Activated CD4-positive, alpha-beta T cell treated with anti-CD3 and anti-CD28 coated beads, Interleukin-2, Interleukin-6, amounts not matched to agents 100 ng/mL and 50 ng/mL, durations not matched to agents 16 hours and 8 hours (primary cell): ENCODE results near the gene TWSG1.
"Not testable (repeated sequence)": the region's sequence is repeated elsewhere in the genome, so short reads cannot be mapped to it uniquely, and the experiment has no call there.

ENCODE experiments used
- DNase-seq: peaks from one replicate; pipeline ENCODE4 v3.0.0-alpha.2; 2020

TWSG1 gene

DNA sequence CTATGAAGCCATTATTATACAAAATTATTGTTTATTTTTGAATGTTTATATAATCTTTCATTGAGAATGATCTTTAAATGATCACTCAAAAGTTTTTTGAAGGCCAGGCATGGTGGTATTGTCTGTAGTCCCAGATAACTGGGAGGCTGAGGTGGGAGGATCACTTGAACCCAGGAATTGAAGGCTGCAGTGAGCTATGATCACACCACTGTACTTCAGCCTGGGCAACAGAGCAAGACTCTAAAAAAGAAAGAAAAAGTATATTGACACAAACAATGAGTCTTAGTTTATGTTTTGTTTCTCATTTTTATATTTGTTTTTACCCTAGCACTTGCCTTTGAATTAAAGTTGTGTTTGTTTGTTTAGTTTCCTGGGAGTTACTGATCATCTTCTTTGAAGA lies 2.3 kb downstream of the TWSG1 start:
- no peak for DNase-seq

- DNase-seq = peak; percentile 49
These were observed 3.3 kb downstream of the TWSG1 start for GRCh38 chr18:9337873-9338272.

GRCh38 chr18:9340472-9340871 lies 5.9 kb downstream of the TWSG1 start:
- no peak for DNase-seq

- no peak for DNase-seq
These were observed 9.0 kb downstream of the TWSG1 start for GRCh38 chr18:9343577-9343976.

- DNase-seq = no peak
These were observed 12.2 kb downstream of the TWSG1 start for GRCh38 chr18:9346775-9347174.

DNA sequence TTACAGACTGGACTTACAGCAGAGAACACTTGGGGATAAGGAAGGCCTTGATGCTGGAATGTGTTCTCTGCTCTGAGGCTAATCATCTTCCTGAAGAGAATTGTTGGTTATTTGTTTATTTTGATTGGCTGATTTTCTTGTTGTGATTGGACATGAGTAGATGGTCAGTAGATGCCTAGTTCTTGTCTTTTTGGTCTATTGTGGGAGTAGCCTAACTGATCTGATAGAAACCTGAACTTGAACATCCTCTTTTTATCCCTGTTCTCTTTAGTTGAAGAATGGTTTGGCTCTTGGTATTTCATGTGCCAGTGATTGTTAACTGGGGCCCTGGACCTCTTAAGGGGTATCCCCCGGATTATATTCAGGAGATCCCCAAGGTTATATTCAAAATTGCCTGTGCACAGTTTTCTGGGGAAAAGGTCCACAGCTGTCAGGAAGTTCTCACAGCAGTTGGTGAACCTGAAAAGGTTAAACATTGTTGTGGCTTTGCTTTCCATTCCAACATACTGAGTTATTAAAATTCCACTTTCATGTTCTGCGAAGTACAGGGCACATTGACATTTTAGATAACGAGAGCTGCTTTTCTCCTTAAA lies 13.6 kb downstream of the TWSG1 start:
- no peak for DNase-seq

DNA sequence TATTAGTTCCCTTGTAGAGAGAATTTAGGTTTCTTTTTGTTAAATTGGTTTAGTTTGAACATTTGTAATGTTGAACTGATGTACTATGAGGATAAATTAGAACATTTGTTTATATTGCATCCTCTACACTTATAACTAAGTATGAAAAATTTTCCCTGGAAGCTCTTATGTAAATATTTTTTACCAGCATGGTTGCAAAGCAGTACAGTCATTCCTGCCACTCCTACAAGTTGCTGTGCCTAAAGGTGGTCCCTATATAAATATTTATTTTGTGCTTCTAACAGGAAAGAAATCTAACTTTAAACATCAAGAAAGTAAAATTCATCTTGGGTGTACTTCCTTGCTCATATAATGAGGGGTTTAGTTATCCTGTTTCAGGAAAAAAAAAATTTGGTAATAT lies 14.2 kb downstream of the TWSG1 start:
- no peak for DNase-seq

DNA sequence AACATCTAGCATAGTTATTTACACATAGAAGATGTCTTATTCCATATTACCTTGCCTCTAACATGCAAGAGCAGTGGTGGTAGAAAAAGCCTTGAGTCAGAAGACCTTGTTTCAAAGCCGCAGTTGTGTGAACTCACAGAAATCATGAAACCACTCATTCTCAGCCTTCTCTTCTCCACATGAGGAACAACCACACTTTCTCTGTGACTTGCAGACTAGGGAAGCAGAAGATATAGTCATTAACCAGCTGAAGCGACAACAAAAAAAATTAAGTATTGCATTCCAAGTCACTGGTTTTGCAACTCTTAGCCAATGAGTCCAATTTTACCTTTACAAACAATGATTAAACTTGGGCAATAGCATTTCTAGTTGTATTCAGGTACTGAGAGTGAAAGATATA lies 19.0 kb downstream of the TWSG1 start:
- peak; percentile 25 for DNase-seq

GRCh38 chr18:9354256-9354655 lies 19.7 kb downstream of the TWSG1 start:
- no peak for DNase-seq

- DNase-seq = no peak
These were observed 22.4 kb downstream of the TWSG1 start for GRCh38 chr18:9356976-9357375.

DNA sequence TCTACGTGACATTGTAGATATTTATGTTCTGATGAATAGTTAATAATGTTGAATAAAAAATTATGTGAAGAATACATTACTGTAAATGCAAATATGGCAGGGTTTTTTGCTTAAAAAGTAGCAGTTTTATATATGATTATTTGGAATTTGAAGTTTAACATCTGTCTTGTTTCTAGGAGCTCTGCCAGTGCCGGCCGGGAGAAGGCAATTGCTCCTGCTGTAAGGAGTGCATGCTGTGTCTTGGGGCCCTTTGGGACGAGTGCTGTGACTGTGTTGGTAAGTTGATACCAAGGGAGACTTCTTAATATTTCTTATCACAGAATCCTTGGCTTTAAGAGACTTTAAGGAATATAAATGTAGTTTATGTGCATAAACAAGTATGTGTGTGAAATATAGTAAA lies 25.2 kb downstream of the TWSG1 start:
- no peak for DNase-seq

- DNase-seq = no peak
These were observed 26.6 kb downstream of the TWSG1 start for GRCh38 chr18:9361191-9361590.

GRCh38 chr18:9362869-9363268 lies 28.3 kb downstream of the TWSG1 start:
- no peak for DNase-seq

GRCh38 chr18:9364242-9364641 lies 29.7 kb downstream of the TWSG1 start:
- no peak for DNase-seq

DNA sequence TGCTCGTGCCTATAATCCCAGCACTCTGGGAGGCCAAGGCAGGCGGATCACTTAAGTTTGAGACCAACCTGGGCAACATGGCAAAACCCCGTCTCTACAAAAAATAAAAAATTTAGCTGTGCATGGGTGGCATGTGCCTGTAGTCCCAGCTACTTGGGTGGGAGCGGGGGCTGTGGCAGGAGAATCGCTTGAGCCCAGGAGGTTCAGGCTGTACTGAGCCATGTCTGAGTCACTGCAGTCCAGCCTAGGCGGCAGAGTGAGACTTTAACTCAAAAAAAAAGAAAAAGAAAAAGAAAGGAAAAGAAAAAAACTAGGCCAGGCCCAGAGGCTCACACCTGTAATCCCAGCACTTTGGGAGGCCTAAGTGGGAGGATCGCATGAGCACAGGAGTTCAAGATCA lies 30.8 kb downstream of the TWSG1 start:
- DNase-seq = no peak

GRCh38 chr18:9366126-9366714 lies 31.6 kb downstream of the TWSG1 start:
- no peak for DNase-seq

- DNase-seq = not testable (repeated sequence)
These were observed 38.7 kb downstream of the TWSG1 start for GRCh38 chr18:9373254-9373653.

DNA sequence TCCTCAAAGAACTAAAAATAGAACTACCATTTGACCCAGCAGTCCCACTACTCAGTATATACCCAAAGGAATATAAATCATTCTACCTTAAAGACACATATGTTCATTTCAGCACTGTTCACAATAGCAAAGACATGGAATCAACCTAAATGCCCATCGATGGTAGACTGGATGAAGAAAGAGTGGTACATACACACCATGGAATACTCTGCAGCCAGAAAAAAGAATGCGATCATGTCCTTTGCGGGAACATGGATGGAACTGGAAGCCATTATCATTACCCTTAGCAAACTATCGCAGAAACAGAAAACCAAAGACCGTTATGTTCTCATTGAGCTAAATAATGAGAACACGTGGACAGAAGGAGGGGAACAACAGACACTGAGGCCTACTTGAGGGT lies 44.5 kb downstream of the TWSG1 start:
- DNase-seq = no peak

GRCh38 chr18:9380101-9380500 lies 45.5 kb downstream of the TWSG1 start:
- DNase-seq = no peak

DNA sequence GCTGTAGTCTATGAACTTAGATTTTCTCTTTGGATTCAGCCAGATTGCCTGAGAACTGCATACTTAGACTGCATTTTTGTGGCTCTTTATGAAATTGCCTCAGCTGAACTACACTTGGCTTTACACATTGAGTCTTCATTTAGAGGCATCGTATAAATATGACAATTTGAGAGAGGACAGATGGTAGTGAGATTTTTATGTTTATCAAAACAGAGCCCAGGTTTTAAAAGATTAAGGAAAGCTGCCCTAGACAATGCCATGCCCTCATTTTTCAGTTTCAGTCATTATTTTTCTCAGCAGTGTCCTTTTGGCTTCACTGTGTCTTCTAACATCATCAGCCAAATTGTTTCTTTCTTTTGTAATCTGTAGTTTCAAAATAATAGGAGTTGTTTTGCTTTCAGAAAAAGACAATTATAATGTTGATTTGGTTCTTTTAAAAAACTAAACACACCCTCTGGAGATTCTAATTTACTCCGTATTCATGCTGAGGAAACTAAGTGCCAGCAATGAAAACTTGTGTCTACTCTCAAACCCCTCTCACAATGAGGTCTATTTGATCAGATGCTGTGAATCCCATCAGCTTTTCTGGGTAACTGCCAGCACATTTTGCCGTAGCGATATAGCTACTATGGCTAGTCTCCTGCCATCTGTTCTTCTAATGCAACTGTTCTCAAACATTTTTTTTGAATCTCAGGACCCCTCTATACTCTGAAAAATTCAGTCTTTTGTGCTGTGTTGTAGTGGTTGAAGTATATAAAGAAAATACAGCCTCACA lies 46.2 kb downstream of the TWSG1 start:
- no peak for DNase-seq

DNA sequence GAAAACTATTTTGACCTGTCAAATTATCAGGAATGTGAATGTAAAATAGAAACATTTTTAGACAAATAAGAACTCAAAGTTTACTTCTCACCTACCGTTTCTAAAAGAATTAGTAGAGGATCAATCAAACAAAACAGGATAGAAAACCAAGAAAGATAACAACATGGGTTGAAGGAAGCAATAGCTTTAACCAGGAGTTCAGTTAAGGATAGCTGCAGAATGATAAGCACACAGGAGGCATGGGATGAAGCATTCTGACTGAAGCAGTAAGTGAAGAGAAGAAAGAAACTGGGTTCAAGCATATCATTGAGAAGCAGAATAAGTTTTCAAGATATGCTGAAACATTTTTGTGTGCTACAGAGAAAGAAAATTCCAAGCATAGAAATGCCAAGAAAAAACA lies 52.3 kb downstream of the TWSG1 start:
- DNase-seq = no peak

GRCh38 chr18:9387891-9388290 lies 53.3 kb downstream of the TWSG1 start:
- DNase-seq = no peak

DNA sequence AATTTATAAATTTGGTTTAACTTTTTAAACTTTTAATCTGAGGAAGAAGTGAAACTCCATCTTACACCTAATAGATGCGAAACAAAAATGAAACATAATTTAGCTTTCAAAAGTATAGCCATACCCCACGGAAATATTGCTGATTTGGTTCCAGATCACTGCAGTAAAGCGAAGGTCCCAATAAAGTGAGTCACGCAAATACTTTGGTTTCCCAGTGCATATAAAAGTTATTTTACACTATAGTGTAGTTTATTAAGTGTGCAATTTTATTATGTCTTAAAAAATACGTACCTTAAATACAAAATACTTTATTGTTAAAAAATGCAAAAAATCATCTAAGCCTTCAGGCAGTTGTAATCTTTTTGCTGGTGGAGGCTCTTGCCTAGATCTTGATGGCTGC lies 55.1 kb downstream of the TWSG1 start:
- DNase-seq = no peak

DNA sequence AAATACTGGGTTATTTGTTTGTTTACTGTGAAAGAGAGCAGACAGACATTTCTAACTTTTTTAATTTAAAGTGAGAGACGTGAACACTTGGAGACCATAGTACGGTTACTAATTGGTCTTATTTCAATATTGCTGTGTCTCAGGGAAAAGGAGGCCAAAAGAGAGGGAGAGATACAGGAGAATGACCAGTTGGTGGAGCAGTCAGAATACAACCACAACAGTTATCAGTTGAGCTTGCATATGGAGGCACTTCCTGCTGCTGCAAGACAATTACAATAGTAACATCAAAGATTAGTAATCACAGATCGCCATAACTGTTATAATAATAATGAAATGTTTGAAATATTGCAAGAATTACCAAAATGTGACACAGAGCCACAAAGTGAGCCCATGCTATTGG lies 58.2 kb downstream of the TWSG1 start:
- no peak for DNase-seq

GRCh38 chr18:9394046-9394445 lies 59.5 kb downstream of the TWSG1 start:
- no peak for DNase-seq
